SK-N-MC (cell line): ENCODE data around the gene CYSTM1.

Source experiments
- DNase-seq: peaks from one replicate; pipeline ENCODE4 v3.0.0-alpha.2; 2011; ENCODE audit warnings: low read depth, low spot score
- H3K27ac ChIP-seq: fragments of 200-600 bp; sonication (generic); 2 replicates; pipeline ENCODE4 v1.5.1; 2016; ENCODE audit warnings: mixed run types
- H3K36me3 ChIP-seq: fragments of 200-600 bp; sonication (generic); 2 replicates; pipeline ENCODE4 v1.6.1; 2017; ENCODE audit warnings: antibody characterized with exemption, low read length, mixed read lengths; ENCODE audit not compliant: insufficient read depth
- H3K4me3 ChIP-seq: fragments of 200-600 bp; sonication (generic); 2 replicates; pipeline ENCODE4 v1.5.1; 2016
- H3K9ac ChIP-seq: fragments of 200-600 bp; sonication (generic); 2 replicates; pipeline ENCODE4 v1.8.0; 2017; ENCODE audit warnings: mixed run types, mixed read lengths; ENCODE audit not compliant: insufficient read length
- H3K9me3 ChIP-seq: fragments of 200-600 bp; sonication (generic); 2 replicates; pipeline ENCODE4 v1.6.1; 2017; ENCODE audit warnings: low read depth, mild to moderate bottlenecking, antibody characterized with exemption, low read length, moderate library complexity, mixed read lengths
- EZH2 ChIP-seq: fragments of 200-600 bp; sonication (generic); IDR thresholded peaks from one replicate; pipeline ENCODE4 v1.6.1; 2017; ENCODE audit warnings: antibody characterized with exemption
- FOXP2 ChIP-seq: optimal IDR thresholded peaks from 2 replicates; pipeline ENCODE3; 2011; ENCODE audit warnings: mild to moderate bottlenecking, moderate library complexity; ENCODE audit not compliant: insufficient read depth; ENCODE audit errors: extremely low read length, control extremely low read depth
- POLR2AphosphoS5 ChIP-seq: IDR thresholded peaks from 2 replicates; pipeline ENCODE4 v1.6.1; 2012; ENCODE audit warnings: mild to moderate bottlenecking, low read depth, low read length, borderline replicate concordance

CYSTM1 gene

DNA sequence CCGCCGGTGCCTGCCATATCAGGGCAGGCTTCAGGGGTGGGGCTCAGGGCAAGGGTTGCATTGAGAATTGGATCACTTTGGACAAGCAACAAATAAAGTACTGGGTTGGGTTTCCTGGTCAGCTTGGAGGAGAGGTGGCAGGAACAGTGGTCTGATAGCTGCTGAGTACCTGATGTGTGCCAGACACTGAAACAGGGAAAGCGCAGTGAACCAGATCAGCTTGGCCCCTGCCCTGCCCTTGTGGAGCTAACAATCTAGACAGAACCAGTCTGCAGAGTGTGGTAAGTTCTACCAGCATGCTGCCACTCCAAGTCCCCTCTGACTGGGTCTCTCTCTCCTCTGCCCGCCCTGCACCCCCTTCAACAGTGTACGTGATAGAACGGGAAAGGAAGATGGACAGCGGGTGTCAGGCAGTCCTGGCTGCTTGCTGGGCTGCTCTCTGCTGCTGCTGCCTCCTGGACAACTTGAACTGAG is 53.4 kb downstream of the CYSTM1 start:
- DNase-seq: no peak
- no peak overlapping the region for H3K27ac ChIP-seq
- no peaks in the 10 kb centered on the region for H3K36me3 ChIP-seq
- H3K4me3 ChIP-seq: no peak overlapping the region
- H3K9ac ChIP-seq: no peak overlapping the region
- no peaks in the 10 kb centered on the region for H3K9me3 ChIP-seq
- no peak for TF ChIP-seq POLR2AphosphoS5
- no peak for TF ChIP-seq FOXP2
- no peak for TF ChIP-seq EZH2

DNA sequence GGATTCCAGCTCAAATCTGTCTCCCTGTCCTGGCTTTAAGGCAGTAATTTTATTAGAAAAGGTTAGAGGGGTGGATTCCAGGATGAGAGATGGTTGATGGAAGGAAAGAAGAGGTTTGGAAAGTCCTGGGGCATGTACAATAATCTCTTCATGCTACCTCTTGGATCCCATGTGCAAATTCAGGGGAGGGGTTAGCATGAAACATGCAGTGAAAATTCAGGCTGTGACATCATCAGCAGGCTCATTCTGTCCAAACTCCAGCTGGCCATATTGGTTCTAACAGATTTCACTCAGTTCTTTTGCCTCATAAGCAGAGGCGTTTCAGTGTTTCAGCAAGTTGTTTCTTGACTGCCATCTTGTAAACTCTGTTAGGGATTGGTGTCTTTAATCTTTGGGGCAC is 55.4 kb downstream of the CYSTM1 start:
- TF ChIP-seq FOXP2: no peak
- no peak for TF ChIP-seq POLR2AphosphoS5
- H3K9me3 ChIP-seq: no peaks in the 10 kb centered on the region
- H3K27ac ChIP-seq: no peak overlapping the region
- H3K4me3 ChIP-seq: no peak overlapping the region
- no peak for DNase-seq
- no peak overlapping the region for H3K9ac ChIP-seq
- H3K36me3 ChIP-seq: no peaks in the 10 kb centered on the region

DNA sequence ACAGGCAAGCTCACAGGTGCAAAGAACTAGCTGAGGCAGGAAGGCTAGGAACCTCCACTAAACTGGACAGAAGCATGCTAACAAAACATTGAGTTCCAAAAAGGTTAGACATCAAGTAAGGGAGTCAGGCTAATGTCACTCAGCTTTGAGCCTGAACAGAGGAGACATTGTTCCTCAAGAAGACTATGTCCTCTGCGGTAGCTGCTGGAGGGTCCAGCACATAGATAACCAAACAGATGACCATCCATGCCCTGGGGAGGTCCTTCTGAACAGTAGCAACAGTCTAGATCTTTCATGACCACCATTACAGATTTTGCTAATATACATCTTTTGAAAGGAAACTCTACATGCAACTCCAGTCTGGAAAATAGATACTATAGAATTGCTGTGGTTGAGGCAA is 57.7 kb downstream of the CYSTM1 start:
- Histone ChIP-seq H3K9me3 (no peaks in the 10 kb centered on the region), H3K27ac (no peak overlapping the region), H3K9ac (no peak overlapping the region), H3K4me3 (no peak overlapping the region), H3K36me3 (no peaks in the 10 kb centered on the region)
- no peak for TF ChIP-seq FOXP2
- TF ChIP-seq EZH2: no peak
- TF ChIP-seq POLR2AphosphoS5: no peak
- DNase-seq: no peak

DNA sequence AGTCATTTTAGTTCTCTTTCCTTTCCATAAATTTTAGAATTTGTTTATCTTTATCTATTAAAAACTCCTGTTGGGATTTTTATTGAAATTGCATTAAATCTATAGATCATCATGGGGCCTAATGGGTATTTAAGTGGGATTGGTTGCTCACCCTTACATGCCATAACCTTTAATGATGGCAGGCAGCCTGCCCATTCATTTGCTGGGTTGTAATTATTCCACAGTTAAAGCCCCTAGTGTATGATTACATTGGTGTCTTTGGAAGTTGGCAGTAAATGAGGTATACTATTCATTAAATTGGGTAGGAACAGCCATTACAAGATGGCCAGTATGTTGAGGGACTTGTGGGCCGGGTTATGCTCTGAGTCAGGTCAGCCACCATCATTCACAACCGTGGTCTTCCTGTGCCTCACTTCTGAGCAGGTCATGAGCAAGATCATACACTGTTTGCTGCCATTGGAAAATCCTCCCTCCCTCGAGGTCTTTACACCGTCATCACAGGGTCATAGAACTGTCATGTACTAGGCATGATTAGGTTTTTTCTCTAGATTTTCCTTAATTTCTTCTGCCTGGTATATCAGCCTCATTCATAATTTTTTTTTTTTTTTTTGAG is 59.5 kb downstream of the CYSTM1 start:
- no peak for DNase-seq
- Histone ChIP-seq H3K9ac (no peak overlapping the region), H3K4me3 (no peak overlapping the region), H3K9me3 (no peaks in the 10 kb centered on the region), H3K36me3 (no peaks in the 10 kb centered on the region), H3K27ac (no peak overlapping the region)
- TF ChIP-seq EZH2: no peak
- no peak for TF ChIP-seq POLR2AphosphoS5
- TF ChIP-seq FOXP2: no peak

DNA sequence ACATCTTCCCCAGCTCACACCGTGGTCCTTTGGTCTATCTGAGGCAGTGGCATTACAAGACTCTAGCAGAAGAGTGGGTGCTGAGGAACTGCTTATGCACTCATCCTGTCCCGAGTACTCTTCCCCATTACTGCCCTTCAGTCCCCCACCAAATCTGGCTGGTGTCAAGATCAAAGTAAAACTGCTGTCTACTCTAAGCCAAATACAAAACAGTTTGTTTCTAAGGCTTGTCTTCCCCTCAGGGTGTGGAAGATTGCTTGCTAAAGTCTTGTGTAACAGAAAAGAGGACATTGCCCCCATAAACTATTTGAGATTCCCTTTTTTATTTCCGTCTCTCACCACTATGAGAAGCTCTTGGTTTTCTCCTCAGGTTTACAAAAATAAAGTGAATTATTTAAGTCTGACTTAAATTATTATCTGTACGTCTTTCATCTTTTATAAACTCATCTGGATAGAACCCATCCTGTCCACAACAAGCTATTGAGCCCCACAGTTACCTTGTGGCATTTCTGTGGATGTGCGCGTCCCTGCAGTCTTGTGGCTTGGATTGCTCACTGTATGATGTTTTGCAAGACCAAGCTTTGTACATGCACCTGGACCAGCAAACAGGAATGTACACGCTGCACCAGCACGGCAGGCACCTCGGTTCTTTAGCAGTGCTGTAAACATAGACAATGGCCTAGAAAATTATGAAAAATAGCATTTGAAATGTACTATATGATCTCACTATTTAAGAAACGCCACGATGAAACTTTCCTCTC is 61.0 kb downstream of the CYSTM1 start:
- no peaks in the 10 kb centered on the region for H3K9me3 ChIP-seq
- no peak overlapping the region for H3K9ac ChIP-seq
- H3K36me3 ChIP-seq: no peaks in the 10 kb centered on the region
- DNase-seq: no peak
- no peak overlapping the region for H3K27ac ChIP-seq
- TF ChIP-seq FOXP2 (no peak), POLR2AphosphoS5 (no peak), EZH2 (no peak)
- H3K4me3 ChIP-seq: no peak overlapping the region

DNA sequence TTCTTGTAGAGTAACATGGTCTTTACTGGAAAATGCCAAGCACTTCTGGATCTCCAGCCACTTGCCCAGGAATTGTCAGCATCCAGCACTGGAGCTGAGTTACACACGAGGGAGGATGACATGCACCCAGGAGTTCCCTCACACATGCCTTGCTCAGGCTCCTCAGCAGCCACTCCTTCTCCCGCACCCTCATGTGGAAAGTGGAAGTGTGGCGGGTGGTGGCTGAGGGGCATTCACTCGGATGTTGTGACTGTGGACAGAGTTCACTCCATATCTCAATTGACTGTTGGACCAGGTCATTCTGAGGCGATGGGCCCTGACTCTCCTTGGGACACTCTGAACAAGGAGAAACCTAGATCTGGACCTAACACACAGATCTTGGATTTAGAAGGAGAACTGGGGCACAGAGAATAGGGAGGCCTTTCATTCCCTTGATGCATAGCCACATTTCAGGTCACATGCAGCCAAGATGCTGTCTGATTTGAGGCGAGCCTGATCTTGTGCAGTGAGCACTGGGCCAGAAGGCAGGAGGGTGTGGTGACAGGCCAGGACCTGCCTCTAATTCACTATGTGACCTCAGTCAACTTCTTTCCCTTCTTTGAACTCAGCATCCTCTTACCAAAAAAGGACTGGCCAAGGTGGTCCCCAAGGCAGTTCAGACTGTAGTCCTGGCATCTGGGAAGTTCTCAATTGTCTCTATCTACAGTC is 62.1 kb downstream of the CYSTM1 start:
- Histone ChIP-seq H3K9me3 (no peaks in the 10 kb centered on the region), H3K9ac (no peak overlapping the region), H3K36me3 (no peaks in the 10 kb centered on the region), H3K27ac (no peak overlapping the region), H3K4me3 (no peak overlapping the region)
- no peak for TF ChIP-seq EZH2
- no peak for TF ChIP-seq FOXP2
- no peak for TF ChIP-seq POLR2AphosphoS5
- DNase-seq: no peak

DNA sequence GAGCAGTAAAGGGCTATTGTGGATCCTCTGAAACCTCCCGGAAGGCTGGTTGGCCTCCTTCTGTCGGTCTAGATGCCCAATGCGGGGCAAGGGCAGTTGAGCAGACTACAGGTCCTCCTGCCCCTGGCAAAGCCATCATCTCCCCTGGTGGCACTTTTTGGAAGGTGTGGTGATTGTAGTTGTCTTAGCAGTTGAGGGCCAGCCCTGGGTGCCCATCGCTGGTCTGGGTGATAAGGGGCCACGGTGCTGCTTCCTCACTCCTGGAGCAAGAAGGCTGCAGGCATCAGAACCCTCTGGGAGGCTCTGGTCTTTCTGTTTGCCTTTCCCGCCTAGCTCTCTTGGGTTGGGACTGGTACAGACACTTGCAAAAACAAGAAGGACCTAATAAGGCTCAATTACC is 63.8 kb downstream of the CYSTM1 start:
- Histone ChIP-seq H3K27ac (no peak overlapping the region), H3K4me3 (no peak overlapping the region), H3K36me3 (peaks cover 3% of the 10 kb centered on the region; the same call in 1 of the 2 replicates), H3K9ac (no peak overlapping the region), H3K9me3 (no peaks in the 10 kb centered on the region)
- TF ChIP-seq EZH2 (no peak), POLR2AphosphoS5 (no peak), FOXP2 (no peak)
- DNase-seq: no peak

DNA sequence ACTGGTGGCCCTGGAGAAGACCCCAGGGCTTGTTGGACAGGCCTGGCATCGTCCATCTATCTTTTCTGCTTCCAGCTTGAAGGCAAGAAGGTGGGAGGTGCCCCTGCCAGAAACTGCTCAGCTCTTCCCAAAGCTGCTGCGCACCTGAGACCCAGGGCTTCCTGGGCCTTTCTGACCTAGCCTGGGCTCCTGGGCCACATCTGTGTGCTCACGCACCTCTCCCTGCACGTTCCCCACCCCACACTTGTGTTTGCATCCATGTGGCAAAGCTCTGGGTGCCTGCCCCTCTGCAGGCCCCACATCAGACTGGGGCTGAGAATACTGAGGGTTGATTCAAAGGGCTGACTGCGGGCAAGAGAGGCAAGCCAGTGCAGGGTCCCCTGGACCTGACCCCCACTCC is 64.5 kb downstream of the CYSTM1 start:
- H3K9ac ChIP-seq: no peak overlapping the region
- DNase-seq: no peak
- TF ChIP-seq FOXP2 (no peak), EZH2 (no peak), POLR2AphosphoS5 (no peak; the same call in 1 of the 2 replicates)
- no peaks in the 10 kb centered on the region for H3K9me3 ChIP-seq
- peaks cover 5% of the 10 kb centered on the region; the same call in 1 of the 2 replicates for H3K36me3 ChIP-seq
- H3K4me3 ChIP-seq: no peak overlapping the region
- no peak overlapping the region for H3K27ac ChIP-seq
